H1 (cell line): ENCODE data around the gene RNPS1.

Source experiments
- CEBPB ChIP-seq: IDR thresholded peaks from 2 replicates; pipeline ENCODE4 v1.6.1; 2012; ENCODE audit warnings: low read depth, low read length
- EZH2 ChIP-seq: fragments of 200-600 bp; sonication (generic); IDR thresholded peaks from 2 replicates; pipeline ENCODE4 v1.7.1; 2012; ENCODE audit warnings: low read depth, mild to moderate bottlenecking, moderate library complexity, low read length, inconsistent platforms; ENCODE audit not compliant: severe bottlenecking
- HDAC6 ChIP-seq: IDR thresholded peaks from one replicate; pipeline ENCODE4 v1.7.1; 2012; ENCODE audit warnings: low read depth, mild to moderate bottlenecking, inconsistent platforms, low read length, moderate library complexity
- POLR2AphosphoS5 ChIP-seq: IDR thresholded peaks from 2 replicates; pipeline ENCODE4 v1.6.1; 2011; ENCODE audit warnings: low read depth, low read length
- TAF1 ChIP-seq: IDR thresholded peaks from 2 replicates; pipeline ENCODE4 v1.6.1; 2011; ENCODE audit warnings: mild to moderate bottlenecking, low read depth, low read length
- ZNF274 ChIP-seq: IDR thresholded peaks from 2 replicates; pipeline ENCODE4 v1.7.0; 2012; ENCODE audit warnings: low read length, borderline replicate concordance; ENCODE audit errors: extremely low read depth
- TF ChIP-seq, protein P1 (sequence below), 3 experiments: IDR thresholded peaks; 1 replicate in 2 of 3; 2 replicates in 1 of 3; pipeline versions ENCODE4 v1.5.1 to v1.6.1; 2011; ENCODE audit warnings: low read length in 3 of 3, mild to moderate bottlenecking in 3 of 3, inconsistent platforms in 2 of 3, low read depth in 1 of 3, moderate library complexity in 1 of 3; ENCODE audit not compliant: insufficient read depth in 1 of 3; ENCODE audit errors: control extremely low read depth in 1 of 3
- TF ChIP-seq, protein P2 (sequence below): IDR thresholded peaks from 2 replicates; pipeline ENCODE4 v1.6.1; 2012; ENCODE audit warnings: inconsistent platforms

DNA sequence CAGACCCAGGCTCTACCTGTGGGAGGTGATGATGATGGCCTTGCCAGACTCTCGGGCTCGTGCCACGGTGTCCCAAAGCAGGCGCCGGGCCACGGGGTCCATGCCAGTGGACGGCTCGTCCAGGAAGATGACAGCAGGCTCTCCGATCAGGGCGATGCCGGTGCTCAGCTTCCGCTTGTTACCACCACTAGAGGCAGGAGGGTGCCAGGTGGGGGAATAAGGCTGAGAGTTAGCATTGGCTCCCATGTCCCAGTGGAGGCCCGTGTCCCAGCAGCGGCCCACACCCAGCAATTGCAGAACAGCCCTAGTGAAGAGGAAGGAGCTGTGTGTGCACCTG is 10.3 kb upstream of the RNPS1 start:
- TF ChIP-seq, protein P1, sequence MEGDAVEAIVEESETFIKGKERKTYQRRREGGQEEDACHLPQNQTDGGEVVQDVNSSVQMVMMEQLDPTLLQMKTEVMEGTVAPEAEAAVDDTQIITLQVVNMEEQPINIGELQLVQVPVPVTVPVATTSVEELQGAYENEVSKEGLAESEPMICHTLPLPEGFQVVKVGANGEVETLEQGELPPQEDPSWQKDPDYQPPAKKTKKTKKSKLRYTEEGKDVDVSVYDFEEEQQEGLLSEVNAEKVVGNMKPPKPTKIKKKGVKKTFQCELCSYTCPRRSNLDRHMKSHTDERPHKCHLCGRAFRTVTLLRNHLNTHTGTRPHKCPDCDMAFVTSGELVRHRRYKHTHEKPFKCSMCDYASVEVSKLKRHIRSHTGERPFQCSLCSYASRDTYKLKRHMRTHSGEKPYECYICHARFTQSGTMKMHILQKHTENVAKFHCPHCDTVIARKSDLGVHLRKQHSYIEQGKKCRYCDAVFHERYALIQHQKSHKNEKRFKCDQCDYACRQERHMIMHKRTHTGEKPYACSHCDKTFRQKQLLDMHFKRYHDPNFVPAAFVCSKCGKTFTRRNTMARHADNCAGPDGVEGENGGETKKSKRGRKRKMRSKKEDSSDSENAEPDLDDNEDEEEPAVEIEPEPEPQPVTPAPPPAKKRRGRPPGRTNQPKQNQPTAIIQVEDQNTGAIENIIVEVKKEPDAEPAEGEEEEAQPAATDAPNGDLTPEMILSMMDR (IDR thresholded peaks at IDR 0.05; ENCODE audit: control extremely low read depth in 1 of 3, insufficient read depth in 1 of 3, low read depth in 1 of 3, low read length in 3 of 3) = peak; percentile 53 to 66 (median 54)
- TF ChIP-seq CEBPB = no peak
- TF ChIP-seq EZH2 = no peak
- no peak for TF ChIP-seq ZNF274
- no peak for TF ChIP-seq POLR2AphosphoS5
- TF ChIP-seq, protein P2, sequence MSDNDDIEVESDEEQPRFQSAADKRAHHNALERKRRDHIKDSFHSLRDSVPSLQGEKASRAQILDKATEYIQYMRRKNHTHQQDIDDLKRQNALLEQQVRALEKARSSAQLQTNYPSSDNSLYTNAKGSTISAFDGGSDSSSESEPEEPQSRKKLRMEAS = no peak
- TF ChIP-seq HDAC6 = no peak
- TF ChIP-seq TAF1 = no peak
